ENCODE data around the gene PLCG2.

The PLCG2 gene

GRCh38 chr16:81868057-81868748, 89.1 kb downstream of the PLCG2 start:
- Histone ChIP-seq H3K27ac (ENCODE audit: insufficient read depth in 1 of 2, low read depth in 1 of 2, low read length in 2 of 2, poor library complexity in 1 of 2, severe bottlenecking in 2 of 2) (no peak overlapping the region), H3K4me1 (ENCODE audit: control extremely low read depth in 1 of 4, control insufficient read depth in 4 of 4, insufficient read depth in 4 of 4, low read length in 3 of 4) (peaks cover 3 to 5% (median 5%) of the 10 kb centered on the region in 4 experiments), H3K36me3 (ENCODE audit: control insufficient read depth in 4 of 4, insufficient read depth in 4 of 4, low read length in 3 of 4) (peaks cover 8 to 53% (median 13%) of the 10 kb centered on the region in 4 experiments), H3K4me3 (ENCODE audit: control insufficient read depth in 1 of 7, extremely low read depth in 1 of 7, insufficient read depth in 4 of 7, low read depth in 2 of 7, low read length in 6 of 7) (no peak overlapping the region), H3K27me3 (replicated peaks in 2 of 5; ENCODE audit: control insufficient read depth in 4 of 5, insufficient read depth in 5 of 5, low read length in 4 of 5) (no peaks in the 10 kb centered on the region), H3K9me3 (ENCODE audit: control extremely low read depth in 1 of 5, control insufficient read depth in 4 of 5, insufficient read depth in 2 of 5, low read depth in 1 of 5, low read length in 4 of 5) (no peaks in the 10 kb centered on the region)
- POLR2A ChIA-PET = no interaction called here
- DNase-seq = no peak
- CTCF ChIA-PET = interaction anchor here (1.4 to 2.3 kb wide), 2 partner anchors 11 to 131 kb away, joined by 3 to 8 read pairs; no protein-coding TSS in a partner anchor
- 100% methylated on average over 2 of the region's 3 CpGs for WGBS (ENCODE audit: insufficient coverage)

- H3K9me3 ChIP-seq (ENCODE audit: control extremely low read depth in 1 of 5, control insufficient read depth in 4 of 5, insufficient read depth in 2 of 5, low read depth in 1 of 5, low read length in 4 of 5) = no peaks in the 10 kb centered on the region
- WGBS (ENCODE audit: insufficient coverage) = 92% methylated on average over 4 of the region's 5 CpGs
- CTCF ChIA-PET = no interaction called here
- peaks cover 8 to 49% (median 12%) of the 10 kb centered on the region in 4 experiments for H3K36me3 ChIP-seq (ENCODE audit: control insufficient read depth in 4 of 4, insufficient read depth in 4 of 4, low read length in 3 of 4)
- H3K27ac ChIP-seq (ENCODE audit: insufficient read depth in 1 of 2, low read depth in 1 of 2, low read length in 2 of 2, poor library complexity in 1 of 2, severe bottlenecking in 2 of 2) = no peak overlapping the region
- H3K4me3 ChIP-seq (ENCODE audit: control insufficient read depth in 1 of 7, extremely low read depth in 1 of 7, insufficient read depth in 4 of 7, low read depth in 2 of 7, low read length in 6 of 7) = no peak overlapping the region
- no peaks in the 10 kb centered on the region for H3K27me3 ChIP-seq (replicated peaks in 2 of 5; ENCODE audit: control insufficient read depth in 4 of 5, insufficient read depth in 5 of 5, low read length in 4 of 5)
- H3K4me1 ChIP-seq (ENCODE audit: control extremely low read depth in 1 of 4, control insufficient read depth in 4 of 4, insufficient read depth in 4 of 4, low read length in 3 of 4) = peaks cover 5 to 15% (median 10%) of the 10 kb centered on the region in 4 experiments
- no peak for DNase-seq
- POLR2A ChIA-PET = no interaction called here
These were observed 90.2 kb downstream of the PLCG2 start for GRCh38 chr16:81869326-81869725.

GRCh38 chr16:81873206-81873605, 94.1 kb downstream of the PLCG2 start:
- CTCF ChIA-PET = interaction anchor here (0.7 to 3.7 kb wide), 24 partner anchors 13 to 508 kb away, joined by 3 to 33 read pairs (median 6); no protein-coding TSS in a partner anchor

GRCh38 chr16:81873843-81874752, 95.0 kb downstream of the PLCG2 start:
- DNase-seq = peak; percentile 78 to 86 (median 84)
- no peaks in the 10 kb centered on the region for H3K9me3 ChIP-seq (ENCODE audit: control extremely low read depth in 1 of 5, control insufficient read depth in 4 of 5, insufficient read depth in 2 of 5, low read depth in 1 of 5, low read length in 4 of 5)
- H3K27ac ChIP-seq (ENCODE audit: insufficient read depth in 1 of 2, low read depth in 1 of 2, low read length in 2 of 2, poor library complexity in 1 of 2, severe bottlenecking in 2 of 2) = no peak overlapping the region
- H3K36me3 ChIP-seq (ENCODE audit: control insufficient read depth in 4 of 4, insufficient read depth in 4 of 4, low read length in 3 of 4) = peaks cover 5 to 45% (median 11%) of the 10 kb centered on the region in 4 experiments
- ChIA-PET POLR2A (no interaction called here), CTCF (interaction anchor here (0.8 to 3.7 kb wide), 40 partner anchors 9 to 508 kb away, joined by 3 to 33 read pairs (median 4); partner anchors contain the start of gene PLCG2)
- 67% methylated on average over 3 of the region's 6 CpGs for WGBS (ENCODE audit: insufficient coverage)
- H3K4me1 ChIP-seq (ENCODE audit: control extremely low read depth in 1 of 4, control insufficient read depth in 4 of 4, insufficient read depth in 4 of 4, low read length in 3 of 4) = peaks cover 5 to 18% (median 11%) of the 10 kb centered on the region in 4 experiments
- H3K27me3 ChIP-seq (replicated peaks in 2 of 5; ENCODE audit: control insufficient read depth in 4 of 5, insufficient read depth in 5 of 5, low read length in 4 of 5) = no peaks in the 10 kb centered on the region
- H3K4me3 ChIP-seq (ENCODE audit: control insufficient read depth in 1 of 7, extremely low read depth in 1 of 7, insufficient read depth in 4 of 7, low read depth in 2 of 7, low read length in 6 of 7) = no peak overlapping the region

More at GRCh38 chr16:81873206-81873605, 94.1 kb downstream of the PLCG2 start:
- no peaks in the 10 kb centered on the region for H3K27me3 ChIP-seq (replicated peaks in 2 of 5; ENCODE audit: control insufficient read depth in 4 of 5, insufficient read depth in 5 of 5, low read length in 4 of 5)
- no peak overlapping the region for H3K27ac ChIP-seq (ENCODE audit: insufficient read depth in 1 of 2, low read depth in 1 of 2, low read length in 2 of 2, poor library complexity in 1 of 2, severe bottlenecking in 2 of 2)
- no peaks in the 10 kb centered on the region for H3K9me3 ChIP-seq (ENCODE audit: control extremely low read depth in 1 of 5, control insufficient read depth in 4 of 5, insufficient read depth in 2 of 5, low read depth in 1 of 5, low read length in 4 of 5)
- DNase-seq = peak in 2 of 3 donors; percentile 35 to 58
- no peak overlapping the region for H3K4me3 ChIP-seq (ENCODE audit: control insufficient read depth in 1 of 7, extremely low read depth in 1 of 7, insufficient read depth in 4 of 7, low read depth in 2 of 7, low read length in 6 of 7)
- POLR2A ChIA-PET = no interaction called here
- peaks cover 5 to 18% (median 11%) of the 10 kb centered on the region in 4 experiments for H3K4me1 ChIP-seq (ENCODE audit: control extremely low read depth in 1 of 4, control insufficient read depth in 4 of 4, insufficient read depth in 4 of 4, low read length in 3 of 4)
- no CpG with 5 or more reads among the region's 4 CpGs for WGBS (ENCODE audit: insufficient coverage)
- peaks cover 5 to 46% (median 11%) of the 10 kb centered on the region in 4 experiments for H3K36me3 ChIP-seq (ENCODE audit: control insufficient read depth in 4 of 4, insufficient read depth in 4 of 4, low read length in 3 of 4)

- H3K4me1 ChIP-seq (ENCODE audit: control extremely low read depth in 1 of 4, control insufficient read depth in 4 of 4, insufficient read depth in 4 of 4, low read length in 3 of 4) = peaks cover 5 to 18% (median 11%) of the 10 kb centered on the region in 4 experiments
- peaks cover 0 to 40% (median 11%) of the 10 kb centered on the region in 4 experiments for H3K36me3 ChIP-seq (ENCODE audit: control insufficient read depth in 4 of 4, insufficient read depth in 4 of 4, low read length in 3 of 4)
- no peak overlapping the region for H3K27ac ChIP-seq (ENCODE audit: insufficient read depth in 1 of 2, low read depth in 1 of 2, low read length in 2 of 2, poor library complexity in 1 of 2, severe bottlenecking in 2 of 2)
- 90% methylated on average over 4 of the region's 5 CpGs for WGBS (ENCODE audit: insufficient coverage)
- H3K4me3 ChIP-seq (ENCODE audit: control insufficient read depth in 1 of 7, extremely low read depth in 1 of 7, insufficient read depth in 4 of 7, low read depth in 2 of 7, low read length in 6 of 7) = no peak overlapping the region
- no peaks in the 10 kb centered on the region for H3K27me3 ChIP-seq (replicated peaks in 2 of 5; ENCODE audit: control insufficient read depth in 4 of 5, insufficient read depth in 5 of 5, low read length in 4 of 5)
- ChIA-PET POLR2A (interaction anchor here (0.7 kb wide), 1 partner anchor 49 kb away, joined by 3 read pairs; no protein-coding TSS in a partner anchor), CTCF (interaction anchor here (0.9 to 3.7 kb wide), 16 partner anchors 11 to 510 kb away, joined by 3 to 33 read pairs (median 4); partner anchors contain the start of gene PLCG2)
- H3K9me3 ChIP-seq (ENCODE audit: control extremely low read depth in 1 of 5, control insufficient read depth in 4 of 5, insufficient read depth in 2 of 5, low read depth in 1 of 5, low read length in 4 of 5) = no peaks in the 10 kb centered on the region
- DNase-seq = no peak
These were observed 96.4 kb downstream of the PLCG2 start for GRCh38 chr16:81875461-81875860.

GRCh38 chr16:81876273-81876900, 97.3 kb downstream of the PLCG2 start:
- POLR2A ChIA-PET = no interaction called here
- no peak overlapping the region for H3K4me3 ChIP-seq (ENCODE audit: control insufficient read depth in 1 of 7, extremely low read depth in 1 of 7, insufficient read depth in 4 of 7, low read depth in 2 of 7, low read length in 6 of 7)
- CTCF ChIA-PET = interaction anchor here (0.9 to 3.7 kb wide), 6 partner anchors 10 to 255 kb away, joined by 3 to 33 read pairs (median 4); no protein-coding TSS in a partner anchor
- 97% methylated on average over 8 of the region's 10 CpGs for WGBS (ENCODE audit: insufficient coverage)
- H3K4me1 ChIP-seq (ENCODE audit: control extremely low read depth in 1 of 4, control insufficient read depth in 4 of 4, insufficient read depth in 4 of 4, low read length in 3 of 4) = peaks cover 5 to 18% (median 11%) of the 10 kb centered on the region in 4 experiments
- no peaks in the 10 kb centered on the region for H3K27me3 ChIP-seq (replicated peaks in 2 of 5; ENCODE audit: control insufficient read depth in 4 of 5, insufficient read depth in 5 of 5, low read length in 4 of 5)
- peaks cover 0 to 42% (median 10%) of the 10 kb centered on the region in 4 experiments for H3K36me3 ChIP-seq (ENCODE audit: control insufficient read depth in 4 of 4, insufficient read depth in 4 of 4, low read length in 3 of 4)
- no peak for DNase-seq
- no peak overlapping the region for H3K27ac ChIP-seq (ENCODE audit: insufficient read depth in 1 of 2, low read depth in 1 of 2, low read length in 2 of 2, poor library complexity in 1 of 2, severe bottlenecking in 2 of 2)
- no peaks in the 10 kb centered on the region for H3K9me3 ChIP-seq (ENCODE audit: control extremely low read depth in 1 of 5, control insufficient read depth in 4 of 5, insufficient read depth in 2 of 5, low read depth in 1 of 5, low read length in 4 of 5)

All from common myeloid progenitor, CD34-positive (primary cell).